ENCODE measurements around the gene SIX1. TPM values are rescaled to one million over a fixed set of nuclear protein-coding genes. Genes with fewer than 3 reads are reported as not detected.
A peak's percentile ranks its signal among the peaks of the same experiment; 100 is the strongest.

The SIX1 gene
- 339 and 340 TPM in 2 replicates for total RNA-seq
- long read RNA-seq, transcript SIX1-205 (2 exons, 2,844 nt), result minor isoform, 7 of 479 reads
- long read RNA-seq, transcript SIX1-201 (2 exons, 3,996 nt), result major isoform, 404 of 479 reads
- long read RNA-seq, partial matches to known transcripts, result 11 of 479 reads
- long read RNA-seq, other reads (novel, unspliced or antisense), result 53 of 479 reads

DNA sequence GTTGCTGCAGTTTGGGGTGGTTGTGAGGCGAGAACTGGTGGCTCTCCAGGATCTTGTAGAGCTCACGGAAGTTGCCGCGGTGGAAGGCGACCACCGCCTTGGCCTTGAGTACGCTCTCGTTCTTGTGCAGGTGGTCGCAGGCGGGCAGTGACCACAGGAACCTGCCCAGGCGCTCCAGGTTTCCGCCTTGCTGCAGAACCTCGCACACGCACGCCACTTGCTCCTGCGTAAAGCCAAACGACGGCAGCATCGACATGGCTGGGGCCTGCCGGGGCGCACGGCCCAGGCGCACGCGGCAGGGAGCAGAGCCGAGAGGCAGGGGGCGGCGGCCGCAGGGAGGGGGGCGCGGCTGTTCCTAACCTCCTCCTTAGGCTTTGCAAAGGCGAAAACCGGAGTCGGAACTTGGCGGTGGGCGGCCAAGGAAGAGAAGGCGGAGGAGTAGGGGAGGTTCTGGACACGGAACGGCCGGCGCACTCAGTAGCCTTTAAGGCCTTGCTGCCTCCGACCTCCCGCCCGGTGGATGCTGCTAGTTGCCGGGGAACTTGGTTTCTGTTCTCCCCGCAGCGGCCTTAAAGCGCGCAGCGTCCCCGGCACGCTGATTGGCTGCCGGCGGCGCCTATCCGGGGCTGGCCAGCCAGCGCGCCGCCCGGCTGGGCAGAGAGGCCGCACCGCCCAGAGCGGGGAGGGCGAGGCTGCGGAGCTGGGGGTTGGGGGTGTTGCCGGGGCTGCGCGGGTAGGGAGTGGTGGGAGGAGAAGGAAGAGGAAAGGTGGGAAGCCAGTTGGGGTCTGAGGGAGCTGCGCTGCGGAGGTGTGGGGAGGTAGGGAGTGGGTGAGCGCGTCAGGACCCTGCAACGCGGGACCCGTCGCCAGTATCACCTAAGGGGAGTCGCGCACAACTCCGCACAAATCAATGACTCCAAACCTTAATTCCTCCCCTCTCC, at the start of gene SIX1:
Gene SIX1, minus strand, starts transcription at position 544 of the 941 bp plus-strand sequence. Its CDS starts 288 bp downstream, at position 256.
- Mint-ChIP-seq H3K36me3 (ENCODE audit: unreplicated experiment) (peaks cover 42% of the 10 kb centered on the region), H3K27ac (ENCODE audit: unreplicated experiment) (peak within 1 kb of the TSS; percentile 99), H3K9me3 (ENCODE audit: unreplicated experiment) (no peaks in the 10 kb centered on the region), H3K4me3 (ENCODE audit: unreplicated experiment) (peak within 1 kb of the TSS; percentile 99), H3K4me1 (ENCODE audit: unreplicated experiment) (peaks cover 39% of the 10 kb centered on the region), H3K27me3 (ENCODE audit: unreplicated experiment) (no peaks in the 10 kb centered on the region)
- DNase-seq (ENCODE audit: extremely low spot score, unreplicated experiment), result peak; percentile 98
- TF ChIP-seq, protein P1, sequence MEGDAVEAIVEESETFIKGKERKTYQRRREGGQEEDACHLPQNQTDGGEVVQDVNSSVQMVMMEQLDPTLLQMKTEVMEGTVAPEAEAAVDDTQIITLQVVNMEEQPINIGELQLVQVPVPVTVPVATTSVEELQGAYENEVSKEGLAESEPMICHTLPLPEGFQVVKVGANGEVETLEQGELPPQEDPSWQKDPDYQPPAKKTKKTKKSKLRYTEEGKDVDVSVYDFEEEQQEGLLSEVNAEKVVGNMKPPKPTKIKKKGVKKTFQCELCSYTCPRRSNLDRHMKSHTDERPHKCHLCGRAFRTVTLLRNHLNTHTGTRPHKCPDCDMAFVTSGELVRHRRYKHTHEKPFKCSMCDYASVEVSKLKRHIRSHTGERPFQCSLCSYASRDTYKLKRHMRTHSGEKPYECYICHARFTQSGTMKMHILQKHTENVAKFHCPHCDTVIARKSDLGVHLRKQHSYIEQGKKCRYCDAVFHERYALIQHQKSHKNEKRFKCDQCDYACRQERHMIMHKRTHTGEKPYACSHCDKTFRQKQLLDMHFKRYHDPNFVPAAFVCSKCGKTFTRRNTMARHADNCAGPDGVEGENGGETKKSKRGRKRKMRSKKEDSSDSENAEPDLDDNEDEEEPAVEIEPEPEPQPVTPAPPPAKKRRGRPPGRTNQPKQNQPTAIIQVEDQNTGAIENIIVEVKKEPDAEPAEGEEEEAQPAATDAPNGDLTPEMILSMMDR (IDR thresholded peaks at IDR 0.05), result no peak

DNA sequence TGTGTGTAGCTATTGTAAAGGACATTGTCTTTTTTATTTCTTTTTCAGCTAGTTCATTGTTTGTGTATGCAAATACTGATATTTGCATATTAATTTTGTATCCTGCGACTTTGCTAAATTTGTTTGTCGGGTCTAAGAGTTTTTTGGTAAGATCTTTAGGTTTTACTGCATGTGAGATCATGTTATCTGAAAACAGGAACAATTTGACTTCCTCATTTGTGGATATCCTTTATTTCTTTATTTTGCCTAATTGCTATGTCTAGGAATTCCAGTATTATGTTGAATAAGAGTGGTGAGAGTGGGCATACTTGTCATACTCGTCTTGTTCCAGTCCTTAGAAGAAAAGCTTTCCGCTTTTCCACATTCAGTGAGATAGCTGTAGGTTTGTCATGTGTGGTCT, 46.0 kb upstream of the SIX1 start:
- peaks cover 19% of the 10 kb centered on the region for H3K9me3 Mint-ChIP-seq (ENCODE audit: unreplicated experiment)
- H3K4me1 Mint-ChIP-seq (ENCODE audit: unreplicated experiment), result no peaks in the 10 kb centered on the region
- TF ChIP-seq, protein P1 (IDR thresholded peaks at IDR 0.05), result no peak
- H3K36me3 Mint-ChIP-seq (ENCODE audit: unreplicated experiment), result peaks cover 4% of the 10 kb centered on the region
- H3K27ac Mint-ChIP-seq (ENCODE audit: unreplicated experiment), result no peak overlapping the region
- no peaks in the 10 kb centered on the region for H3K27me3 Mint-ChIP-seq (ENCODE audit: unreplicated experiment)
- no peak overlapping the region for H3K4me3 Mint-ChIP-seq (ENCODE audit: unreplicated experiment)
- DNase-seq (ENCODE audit: extremely low spot score, unreplicated experiment), result no peak

DNA sequence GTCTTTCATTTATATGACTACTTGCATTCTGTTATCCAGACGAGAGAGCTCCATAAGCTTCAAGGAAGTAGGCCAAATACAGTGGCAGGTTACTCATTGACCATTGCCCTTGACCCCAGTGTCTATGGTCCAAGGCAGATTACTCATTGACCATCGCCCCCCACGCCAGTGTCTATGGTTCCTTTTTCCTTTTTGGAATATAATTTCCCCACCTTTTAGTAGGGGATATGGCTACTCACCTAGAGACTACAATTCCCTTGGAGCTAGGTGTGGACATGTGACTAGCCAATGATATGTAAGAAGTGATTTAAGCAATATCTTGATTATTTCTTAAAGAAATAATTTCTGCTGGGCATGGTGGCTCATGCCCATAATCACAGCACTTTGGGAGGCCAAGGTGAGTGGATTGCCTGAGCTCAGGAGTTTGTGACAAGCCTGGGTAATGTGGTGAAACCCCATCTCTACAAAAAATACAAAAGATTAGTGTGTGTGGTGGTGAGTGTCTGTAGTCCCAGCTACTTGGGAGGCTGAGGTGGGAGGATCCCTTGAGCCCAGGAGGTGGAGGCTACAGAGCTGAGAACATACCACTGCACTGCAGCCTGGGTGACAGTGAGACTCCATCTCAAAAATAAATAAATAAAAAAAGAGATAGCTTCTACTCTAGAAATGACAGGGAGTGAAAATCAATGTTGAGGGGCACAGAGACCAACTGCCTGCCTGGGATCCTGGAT, 42.3 kb upstream of the SIX1 start:
- Mint-ChIP-seq H3K4me3 (ENCODE audit: unreplicated experiment) (no peak overlapping the region), H3K27ac (ENCODE audit: unreplicated experiment) (no peak overlapping the region), H3K9me3 (ENCODE audit: unreplicated experiment) (no peaks in the 10 kb centered on the region), H3K36me3 (ENCODE audit: unreplicated experiment) (no peaks in the 10 kb centered on the region), H3K4me1 (ENCODE audit: unreplicated experiment) (peaks cover 2% of the 10 kb centered on the region), H3K27me3 (ENCODE audit: unreplicated experiment) (no peaks in the 10 kb centered on the region)
- DNase-seq (ENCODE audit: extremely low spot score, unreplicated experiment), result no peak
- TF ChIP-seq, protein P1 (IDR thresholded peaks at IDR 0.05), result no peak

DNA sequence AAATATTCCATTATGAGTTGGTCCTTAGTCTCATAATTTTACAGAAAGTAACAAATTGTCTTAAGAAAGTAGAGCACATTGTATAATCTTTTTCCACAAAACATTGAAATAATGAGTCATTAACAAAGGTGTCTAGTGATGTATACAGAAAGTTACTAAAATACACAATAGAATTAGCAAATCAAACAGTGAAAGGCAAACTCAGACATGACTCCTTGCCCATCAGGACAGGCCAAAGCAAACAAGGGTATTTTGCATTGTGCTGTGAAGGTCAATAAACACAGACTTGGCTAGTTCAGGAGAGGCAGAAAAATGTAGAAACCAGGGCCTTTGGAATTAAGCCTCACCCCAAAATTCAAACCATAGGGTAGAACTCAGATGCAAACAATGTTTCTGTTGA, 37.6 kb upstream of the SIX1 start:
- peaks cover 4% of the 10 kb centered on the region for H3K9me3 Mint-ChIP-seq (ENCODE audit: unreplicated experiment)
- DNase-seq (ENCODE audit: extremely low spot score, unreplicated experiment), result no peak
- H3K27ac Mint-ChIP-seq (ENCODE audit: unreplicated experiment), result no peak overlapping the region
- peaks cover 2% of the 10 kb centered on the region for H3K36me3 Mint-ChIP-seq (ENCODE audit: unreplicated experiment)
- TF ChIP-seq, protein P1 (IDR thresholded peaks at IDR 0.05), result no peak
- H3K4me1 Mint-ChIP-seq (ENCODE audit: unreplicated experiment), result peaks cover 2% of the 10 kb centered on the region
- H3K27me3 Mint-ChIP-seq (ENCODE audit: unreplicated experiment), result no peaks in the 10 kb centered on the region
- H3K4me3 Mint-ChIP-seq (ENCODE audit: unreplicated experiment), result no peak overlapping the region
